ENCODE results near the gene LPAR1. TPM values are rescaled to one million over a fixed set of nuclear protein-coding genes. Genes with fewer than 3 reads are reported as not detected.

Gene LPAR1
- total RNA-seq, 4 donors from 2014 or later: 21.9 to 55.0 (median 25.9) TPM

GRCh38 chr9:110895147-110895905 lies 142.9 kb downstream of the LPAR1 start:
- 64 to 73% methylated on average over 7 of the region's 7 CpGs for WGBS, 2 donors
- DNase-seq (ENCODE audit: low spot score in 2 of 2): no peak
- no peak overlapping the region for H3K4me3 ChIP-seq (ENCODE audit: low read depth, poor library complexity, severe bottlenecking)
- intact Hi-C loops (cut with DNase I; ENCODE audit: low total_unique reads): no loop called here
- no peak for TF ChIP-seq POLR2A (IDR thresholded peaks at IDR 0.05)
- TF ChIP-seq, protein P1, sequence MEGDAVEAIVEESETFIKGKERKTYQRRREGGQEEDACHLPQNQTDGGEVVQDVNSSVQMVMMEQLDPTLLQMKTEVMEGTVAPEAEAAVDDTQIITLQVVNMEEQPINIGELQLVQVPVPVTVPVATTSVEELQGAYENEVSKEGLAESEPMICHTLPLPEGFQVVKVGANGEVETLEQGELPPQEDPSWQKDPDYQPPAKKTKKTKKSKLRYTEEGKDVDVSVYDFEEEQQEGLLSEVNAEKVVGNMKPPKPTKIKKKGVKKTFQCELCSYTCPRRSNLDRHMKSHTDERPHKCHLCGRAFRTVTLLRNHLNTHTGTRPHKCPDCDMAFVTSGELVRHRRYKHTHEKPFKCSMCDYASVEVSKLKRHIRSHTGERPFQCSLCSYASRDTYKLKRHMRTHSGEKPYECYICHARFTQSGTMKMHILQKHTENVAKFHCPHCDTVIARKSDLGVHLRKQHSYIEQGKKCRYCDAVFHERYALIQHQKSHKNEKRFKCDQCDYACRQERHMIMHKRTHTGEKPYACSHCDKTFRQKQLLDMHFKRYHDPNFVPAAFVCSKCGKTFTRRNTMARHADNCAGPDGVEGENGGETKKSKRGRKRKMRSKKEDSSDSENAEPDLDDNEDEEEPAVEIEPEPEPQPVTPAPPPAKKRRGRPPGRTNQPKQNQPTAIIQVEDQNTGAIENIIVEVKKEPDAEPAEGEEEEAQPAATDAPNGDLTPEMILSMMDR (IDR thresholded peaks at IDR 0.05): no peak

DNA sequence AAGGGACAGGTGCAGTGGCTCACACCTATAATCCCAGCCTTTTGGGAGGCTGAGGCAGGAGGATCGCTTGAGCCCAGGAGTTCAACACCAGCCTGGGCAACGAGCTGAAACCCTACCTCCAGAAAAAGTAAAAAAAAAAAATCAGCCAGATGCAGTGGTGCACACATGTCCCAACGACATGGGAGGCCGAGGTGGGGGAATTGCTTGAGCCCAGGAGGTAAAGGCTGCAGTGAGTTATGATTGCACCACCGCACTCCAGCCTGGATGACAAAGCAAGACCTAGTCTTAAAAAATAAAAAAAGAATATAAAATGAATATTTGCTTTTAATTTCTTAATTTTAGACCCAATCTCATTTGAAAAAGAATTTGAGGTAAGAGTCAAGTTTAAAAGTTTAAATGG lies 143.5 kb downstream of the LPAR1 start:
- intact Hi-C loops (cut with DNase I; ENCODE audit: low total_unique reads): no loop called here
- no peak overlapping the region for H3K4me3 ChIP-seq (ENCODE audit: low read depth, poor library complexity, severe bottlenecking)
- DNase-seq (ENCODE audit: low spot score in 2 of 2): no peak
- 86 to 92% methylated on average over 5 of the region's 5 CpGs for WGBS, 2 donors
- TF ChIP-seq, protein P1 (IDR thresholded peaks at IDR 0.05): no peak
- no peak for TF ChIP-seq POLR2A (IDR thresholded peaks at IDR 0.05)

GRCh38 chr9:110892689-110893088 lies 145.6 kb downstream of the LPAR1 start:
- intact Hi-C loops (cut with DNase I; ENCODE audit: low total_unique reads): no loop called here
- TF ChIP-seq, protein P1 (IDR thresholded peaks at IDR 0.05): no peak
- TF ChIP-seq POLR2A (IDR thresholded peaks at IDR 0.05): no peak
- no peak overlapping the region for H3K4me3 ChIP-seq (ENCODE audit: low read depth, poor library complexity, severe bottlenecking)
- DNase-seq (ENCODE audit: low spot score in 2 of 2): no peak
- 88 to 100% methylated on average over 1 of the region's 1 CpG for WGBS, 2 donors

DNA sequence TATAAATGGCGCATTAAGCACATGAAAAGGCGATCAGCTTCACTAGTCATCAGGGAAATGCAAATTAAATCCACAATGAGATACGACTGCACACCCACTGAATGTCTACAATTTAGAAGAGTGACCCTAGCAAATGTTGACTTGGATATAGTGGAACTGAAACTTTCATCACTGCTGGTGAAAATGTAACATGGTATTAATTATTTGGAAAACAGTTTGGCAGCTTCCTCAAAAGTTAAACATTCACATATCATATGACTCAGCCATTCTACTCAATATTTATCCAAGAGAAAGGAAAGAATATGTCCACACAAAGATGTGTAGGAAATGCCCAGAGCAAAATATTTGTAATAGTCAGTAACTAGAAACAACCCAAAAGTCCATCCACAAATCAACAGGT lies 146.5 kb downstream of the LPAR1 start:
- WGBS, 2 donors: 62 to 69% methylated on average over 3 of the region's 3 CpGs
- no peak overlapping the region for H3K4me3 ChIP-seq (ENCODE audit: low read depth, poor library complexity, severe bottlenecking)
- intact Hi-C loops (cut with DNase I; ENCODE audit: low total_unique reads): no loop called here
- DNase-seq (ENCODE audit: low spot score in 2 of 2): no peak
- no peak for TF ChIP-seq POLR2A (IDR thresholded peaks at IDR 0.05)
- TF ChIP-seq, protein P1 (IDR thresholded peaks at IDR 0.05): no peak

GRCh38 chr9:110890416-110890815 lies 147.9 kb downstream of the LPAR1 start:
- H3K4me3 ChIP-seq (ENCODE audit: low read depth, poor library complexity, severe bottlenecking): no peak overlapping the region
- intact Hi-C loops (cut with DNase I; ENCODE audit: low total_unique reads): no loop called here
- TF ChIP-seq POLR2A (IDR thresholded peaks at IDR 0.05): no peak
- TF ChIP-seq, protein P1 (IDR thresholded peaks at IDR 0.05): no peak
- DNase-seq (ENCODE audit: low spot score in 2 of 2): no peak

DNA sequence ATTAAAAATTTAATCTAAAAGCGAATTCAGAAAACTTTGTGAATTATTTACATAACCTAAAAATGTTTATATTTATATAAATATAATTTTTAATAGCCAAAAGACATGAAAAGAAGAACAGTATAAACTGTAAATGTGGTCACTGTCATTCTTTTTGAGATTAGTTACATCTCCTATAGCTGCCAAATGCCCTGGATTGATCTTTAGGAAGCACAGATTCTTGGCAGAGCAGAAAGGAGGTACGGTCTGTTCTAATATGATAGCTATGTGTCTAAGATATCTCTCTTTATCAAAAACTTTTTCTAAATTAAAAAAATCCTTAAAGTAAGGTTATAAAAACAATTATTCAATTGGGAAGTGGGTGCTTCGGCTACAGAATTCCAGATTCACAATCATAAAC lies 151.0 kb downstream of the LPAR1 start:
- H3K4me3 ChIP-seq (ENCODE audit: low read depth, poor library complexity, severe bottlenecking): no peak overlapping the region
- 54 to 69% methylated on average over 3 of the region's 3 CpGs for WGBS, 2 donors
- intact Hi-C loops (cut with DNase I; ENCODE audit: low total_unique reads): no loop called here
- no peak for DNase-seq (ENCODE audit: low spot score in 2 of 2)
- TF ChIP-seq POLR2A (IDR thresholded peaks at IDR 0.05): no peak
- TF ChIP-seq, protein P1 (IDR thresholded peaks at IDR 0.05): no peak

Measured in lower leg skin (tissue), 4 donors.